HG02588 (cell line): ENCODE results near the gene ZFR2.
"Not testable (repeated sequence)": the region's sequence is repeated elsewhere in the genome, so short reads cannot be mapped to it uniquely, and the experiment has no call there.

Experiments
- ATAC-seq: cut with Tn5 transposase; IDR thresholded peaks from one replicate; pipeline ENCODE4 v1.9.1; 2021; ENCODE audit warnings: mild to moderate bottlenecking, moderate library complexity; ENCODE audit not compliant: unreplicated experiment

Gene ZFR2

GRCh38 chr19:3816566-3817218, 52.1 kb downstream of the ZFR2 start:
- no peak for ATAC-seq

GRCh38 chr19:3816148-3816547, 52.7 kb downstream of the ZFR2 start:
- not testable (repeated sequence) for ATAC-seq

GRCh38 chr19:3814648-3815047, 54.2 kb downstream of the ZFR2 start:
- ATAC-seq: no peak

GRCh38 chr19:3813473-3814392, 55.1 kb downstream of the ZFR2 start:
- ATAC-seq: no peak

- no peak for ATAC-seq
Observed at GRCh38 chr19:3810708-3811355, 58.0 kb downstream of the ZFR2 start.

- ATAC-seq: no peak
Observed at GRCh38 chr19:3809881-3810707, 58.7 kb downstream of the ZFR2 start.

- ATAC-seq: no peak
Observed at GRCh38 chr19:3808420-3809143, 60.3 kb downstream of the ZFR2 start.

GRCh38 chr19:3807574-3808354, 61.1 kb downstream of the ZFR2 start:
- ATAC-seq: no peak

- ATAC-seq: no peak
Observed at GRCh38 chr19:3807131-3807480, 61.7 kb downstream of the ZFR2 start.

- ATAC-seq: no peak
Observed at GRCh38 chr19:3805859-3806258, 63.0 kb downstream of the ZFR2 start.

GRCh38 chr19:3804429-3804828, 64.4 kb downstream of the ZFR2 start:
- ATAC-seq: no peak

GRCh38 chr19:3803986-3804385, 64.9 kb downstream of the ZFR2 start:
- no peak for ATAC-seq

- ATAC-seq: no peak
Observed at GRCh38 chr19:3803114-3803888, 65.5 kb downstream of the ZFR2 start.

GRCh38 chr19:3801412-3802096, 67.3 kb downstream of the ZFR2 start:
- ATAC-seq: no peak

GRCh38 chr19:3800996-3801395, 67.8 kb downstream of the ZFR2 start:
- ATAC-seq: no peak

- no peak for ATAC-seq
Observed at GRCh38 chr19:3798137-3798536, 70.7 kb downstream of the ZFR2 start.

- no peak for ATAC-seq
Observed at GRCh38 chr19:3796358-3796757, 72.5 kb downstream of the ZFR2 start.

GRCh38 chr19:3793799-3794198, 75.0 kb downstream of the ZFR2 start:
- no peak for ATAC-seq
